GM18526 (cell line): ENCODE measurements around the gene FUT4.

Experiments
- POLR2A ChIP-seq: IDR thresholded peaks from 3 replicates; pipeline ENCODE4 v1.6.1; 2011; ENCODE audit not compliant: insufficient read length; ENCODE audit errors: extremely low read depth

Gene FUT4

GRCh38 chr11:94525546-94526324, 18.0 kb upstream of the FUT4 start:
- no peak for TF ChIP-seq POLR2A

GRCh38 chr11:94526645-94527438, 16.9 kb upstream of the FUT4 start:
- no peak for TF ChIP-seq POLR2A

GRCh38 chr11:94528551-94528950, 15.2 kb upstream of the FUT4 start:
- no peak for TF ChIP-seq POLR2A

GRCh38 chr11:94532211-94532610, 11.5 kb upstream of the FUT4 start:
- no peak for TF ChIP-seq POLR2A

- TF ChIP-seq POLR2A: no peak
Observed at GRCh38 chr11:94533206-94533605, 10.5 kb upstream of the FUT4 start.

- no peak for TF ChIP-seq POLR2A
Observed at GRCh38 chr11:94533696-94534630, 9.8 kb upstream of the FUT4 start.

GRCh38 chr11:94536386-94536785, 7.3 kb upstream of the FUT4 start:
- TF ChIP-seq POLR2A: no peak

- no peak for TF ChIP-seq POLR2A
Observed at GRCh38 chr11:94537031-94537600, 6.6 kb upstream of the FUT4 start.

GRCh38 chr11:94539420-94539819, 4.3 kb upstream of the FUT4 start:
- no peak for TF ChIP-seq POLR2A

- TF ChIP-seq POLR2A: no peak
Observed at GRCh38 chr11:94544646-94545263, 1.0 kb downstream of the FUT4 start.

- no peak for TF ChIP-seq POLR2A
Observed at GRCh38 chr11:94545264-94546161, 1.8 kb downstream of the FUT4 start.

GRCh38 chr11:94546162-94546470, 2.4 kb downstream of the FUT4 start:
- no peak for TF ChIP-seq POLR2A

GRCh38 chr11:94546886-94547285, 3.2 kb downstream of the FUT4 start:
- no peak for TF ChIP-seq POLR2A

GRCh38 chr11:94549146-94549545, 5.4 kb downstream of the FUT4 start:
- TF ChIP-seq POLR2A: no peak
